Stimulated activated CD8-positive, alpha-beta memory T cell treated with anti-CD3 and anti-CD28 coated beads, Interleukin-12 subunit alpha, Interleukin-12 subunit beta, amount 100 ng/mL, for 1 hour (primary cell): ENCODE measurements around the gene RPP21.

ENCODE experiments used
- DNase-seq: peaks from one replicate; pipeline ENCODE4 v3.0.0-alpha.2; 2020; ENCODE audit warnings: low read depth

RPP21 gene

GRCh38 chr6:30378290-30378937 lies 33.5 kb downstream of the RPP21 start:
- no peak for DNase-seq

DNA sequence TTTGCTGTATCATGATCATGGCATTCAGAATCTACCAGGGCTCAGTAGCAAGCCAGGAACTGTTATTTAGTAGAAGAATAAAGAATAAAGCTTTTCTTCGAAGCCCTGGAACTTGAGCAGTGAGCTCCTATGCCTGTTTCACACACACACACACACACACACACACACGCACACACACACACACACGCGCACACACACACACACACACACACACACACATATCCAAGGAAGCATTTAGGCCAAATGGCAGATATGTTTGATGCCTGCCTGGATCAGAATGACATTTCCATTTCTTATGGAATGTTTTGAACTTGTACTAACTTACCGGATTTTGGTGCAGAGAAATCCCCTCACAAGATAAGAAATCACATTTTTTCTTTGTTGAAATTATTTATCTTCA lies 35.5 kb downstream of the RPP21 start:
- no peak for DNase-seq

DNA sequence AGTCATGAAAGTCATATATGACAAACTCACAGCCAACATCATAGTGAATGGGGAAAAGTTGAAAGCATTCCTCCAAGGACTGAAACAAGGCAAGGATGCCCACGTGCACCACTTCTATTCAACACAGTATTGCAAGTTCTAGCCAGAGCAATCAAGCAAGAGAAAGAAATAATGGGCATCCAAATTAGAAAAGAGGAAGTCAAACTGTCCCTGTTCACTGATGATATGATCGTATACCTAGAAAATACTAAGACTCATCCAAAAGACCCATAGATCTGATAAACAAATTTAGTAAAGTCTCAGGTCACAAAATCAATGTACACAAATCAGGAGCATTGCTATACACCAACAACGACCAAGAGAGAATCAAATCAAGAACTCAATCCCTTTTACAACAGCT lies 41.2 kb downstream of the RPP21 start:
- DNase-seq = no peak

DNA sequence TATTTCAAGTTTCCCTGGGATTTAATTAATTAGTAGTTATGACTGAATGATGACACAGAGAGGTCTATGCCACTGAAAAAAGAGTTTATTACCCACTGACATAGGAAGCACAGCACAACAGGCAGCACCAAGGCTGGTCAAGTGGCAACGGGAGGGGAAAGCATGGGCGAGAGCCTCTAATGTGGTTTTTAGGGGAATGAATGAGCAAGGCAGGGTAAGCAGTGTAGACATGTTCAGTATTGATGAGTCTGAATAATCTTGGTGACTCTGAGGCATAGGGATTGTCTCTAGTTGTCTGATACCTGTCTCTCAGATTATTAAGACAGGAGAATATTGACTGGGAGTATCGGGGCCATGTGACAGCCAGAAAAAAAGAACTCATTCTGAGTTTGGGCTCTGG lies 46.3 kb downstream of the RPP21 start:
- DNase-seq = no peak

DNA sequence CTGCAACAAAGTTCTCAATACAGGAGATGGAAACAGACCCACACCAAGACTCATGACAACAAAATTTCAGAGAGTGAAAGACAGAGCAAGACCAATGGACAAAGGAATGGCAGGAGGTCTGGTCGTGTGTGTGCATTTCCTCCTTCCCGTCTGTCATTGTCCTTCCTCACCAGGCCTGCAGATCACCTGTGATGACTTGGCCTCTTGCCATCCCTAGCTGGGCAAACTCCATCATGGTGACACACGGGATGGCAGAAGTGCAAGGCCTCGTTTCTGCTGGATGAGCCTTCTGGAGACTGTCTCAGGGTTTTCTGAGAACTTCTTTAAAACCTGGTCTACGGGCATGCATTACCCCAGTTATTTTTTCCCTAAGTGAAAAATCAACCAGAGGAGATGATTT lies 49.2 kb downstream of the RPP21 start:
- DNase-seq = no peak
